Skeletal muscle cell (primary cell): ENCODE measurements around the gene OR14J1.
"Not testable (repeated sequence)": the region's sequence is repeated elsewhere in the genome, so short reads cannot be mapped to it uniquely, and the experiment has no call there.

Source experiments
- DNase-seq: peaks from one replicate; pipeline ENCODE4 v3.0.0-alpha.2; 2010; ENCODE audit warnings: low read depth
- H3K4me3 ChIP-seq: 2 replicates; pipeline ENCODE4 v1.5.1; 2011; ENCODE audit warnings: low read depth, mild to moderate bottlenecking, control low read depth, low read length, moderate library complexity

OR14J1 gene, protein sequence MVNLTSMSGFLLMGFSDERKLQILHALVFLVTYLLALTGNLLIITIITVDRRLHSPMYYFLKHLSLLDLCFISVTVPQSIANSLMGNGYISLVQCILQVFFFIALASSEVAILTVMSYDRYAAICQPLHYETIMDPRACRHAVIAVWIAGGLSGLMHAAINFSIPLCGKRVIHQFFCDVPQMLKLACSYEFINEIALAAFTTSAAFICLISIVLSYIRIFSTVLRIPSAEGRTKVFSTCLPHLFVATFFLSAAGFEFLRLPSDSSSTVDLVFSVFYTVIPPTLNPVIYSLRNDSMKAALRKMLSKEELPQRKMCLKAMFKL

DNA sequence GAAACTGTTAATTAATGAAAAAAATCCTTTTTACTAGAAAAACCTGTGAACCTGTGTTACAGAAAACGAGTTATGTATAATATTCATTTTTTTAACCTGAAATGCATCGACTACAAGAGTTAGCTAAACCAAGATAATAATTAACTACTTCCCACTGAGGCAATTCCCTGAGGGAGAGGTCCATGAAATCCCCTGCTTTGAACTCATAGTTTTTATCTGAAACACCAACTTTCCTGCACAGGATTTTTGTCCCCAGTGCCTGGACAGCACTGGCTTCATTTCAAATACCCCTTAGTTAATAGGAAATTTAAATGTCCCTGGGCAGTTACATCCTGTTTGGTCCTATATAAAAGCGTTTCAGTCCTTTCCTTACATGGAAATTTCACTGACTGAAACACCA lies at the start of gene OR14J1:
TSS of gene OR14J1 (plus strand) at position 386 of the 400 bp plus-strand sequence. CDS start 4,989 bp downstream, outside the sequence.
- DNase-seq: no peak
- H3K4me3 ChIP-seq: no peak within 1 kb of the TSS

- no peak for DNase-seq
- H3K4me3 ChIP-seq: no peak overlapping the region
Observed at GRCh38 chr6:29251736-29252135, 49.8 kb upstream of the OR14J1 start.

DNA sequence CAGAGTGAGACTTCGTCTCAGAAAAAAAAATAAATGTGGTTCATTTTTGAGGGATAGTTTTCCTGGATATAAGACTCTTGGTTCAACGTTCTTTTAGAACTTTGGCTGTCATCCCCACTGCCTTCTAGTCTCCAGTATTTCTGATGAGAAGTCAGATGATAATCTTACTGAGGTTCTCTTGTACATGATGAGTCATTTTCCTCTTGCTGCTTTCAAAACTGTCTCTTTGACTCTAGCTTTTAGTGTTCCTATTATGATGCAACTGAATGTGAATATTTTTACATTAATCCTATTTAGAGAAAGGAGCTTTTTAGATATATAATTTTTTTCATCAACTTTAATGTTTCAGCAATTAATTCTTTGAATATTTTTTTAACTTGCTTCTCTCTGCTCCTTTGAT lies 46.0 kb upstream of the OR14J1 start:
- no peak overlapping the region for H3K4me3 ChIP-seq
- DNase-seq: no peak

GRCh38 chr6:29259721-29260120 lies 41.8 kb upstream of the OR14J1 start:
- H3K4me3 ChIP-seq: no peak overlapping the region
- no peak for DNase-seq

- H3K4me3 ChIP-seq: no peak overlapping the region
- no peak for DNase-seq
Observed at GRCh38 chr6:29263001-29263400, 38.5 kb upstream of the OR14J1 start.

- DNase-seq: no peak
- H3K4me3 ChIP-seq: no peak overlapping the region
Observed at GRCh38 chr6:29294499-29294914, 7.0 kb upstream of the OR14J1 start.

DNA sequence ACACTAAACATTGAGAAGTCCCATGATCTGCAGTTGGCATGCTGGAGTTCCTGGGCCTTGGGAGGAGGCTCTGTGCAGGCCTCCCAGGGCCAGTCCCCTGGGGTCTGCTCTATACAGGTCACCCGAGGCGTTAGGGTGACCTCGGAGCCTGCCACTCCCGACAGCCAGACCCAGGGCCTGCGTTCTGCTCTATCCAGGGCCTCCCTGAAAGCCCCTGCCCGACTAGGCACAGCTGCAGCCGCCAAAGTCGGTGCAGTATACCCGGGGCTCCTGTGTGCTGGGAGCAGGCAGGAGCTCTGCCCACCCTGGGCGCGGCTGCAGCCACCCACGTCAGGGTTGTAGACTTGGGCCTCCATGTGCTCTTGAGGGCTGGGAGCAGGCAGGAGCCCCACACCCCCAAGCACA lies 6.3 kb upstream of the OR14J1 start:
- no peak overlapping the region for H3K4me3 ChIP-seq

GRCh38 chr6:29295623-29296022 lies 5.9 kb upstream of the OR14J1 start:
- no peak overlapping the region for H3K4me3 ChIP-seq
- no peak for DNase-seq

More for the DNA sequence above, 6.3 kb upstream of the OR14J1 start:
- DNase-seq: no peak

GRCh38 chr6:29319931-29320330 lies 18.4 kb downstream of the OR14J1 start:
- no peak overlapping the region for H3K4me3 ChIP-seq
- no peak for DNase-seq

GRCh38 chr6:29323332-29323731 lies 21.8 kb downstream of the OR14J1 start:
- H3K4me3 ChIP-seq, DNase-seq: not testable (repeated sequence)

GRCh38 chr6:29325777-29326176 lies 24.3 kb downstream of the OR14J1 start:
- DNase-seq: no peak
- no peak overlapping the region for H3K4me3 ChIP-seq

- no peak for DNase-seq
- H3K4me3 ChIP-seq: no peak overlapping the region
Observed at GRCh38 chr6:29332676-29333075, 31.2 kb downstream of the OR14J1 start.

- DNase-seq: no peak
- H3K4me3 ChIP-seq: no peak overlapping the region
Observed at GRCh38 chr6:29336269-29336668, 34.8 kb downstream of the OR14J1 start.

DNA sequence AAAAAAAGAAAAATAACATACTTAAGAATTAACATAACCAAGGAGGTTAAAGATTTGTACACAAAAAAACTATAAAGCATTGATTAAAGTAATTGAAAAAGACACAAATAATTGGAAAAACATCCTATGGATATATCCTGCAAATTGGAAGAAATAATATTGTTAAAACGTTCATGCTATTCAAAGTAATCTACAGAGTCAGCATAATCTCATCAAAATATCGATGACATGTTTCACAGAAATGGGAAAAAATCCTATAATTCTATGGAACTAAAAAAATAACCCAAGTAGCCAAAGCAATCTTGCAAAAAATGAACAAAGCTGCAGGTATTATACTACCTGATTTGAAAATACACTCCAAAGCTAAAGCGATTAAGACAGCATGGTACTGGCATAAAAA lies 43.9 kb downstream of the OR14J1 start:
- no peak for DNase-seq
- H3K4me3 ChIP-seq: no peak overlapping the region

DNA sequence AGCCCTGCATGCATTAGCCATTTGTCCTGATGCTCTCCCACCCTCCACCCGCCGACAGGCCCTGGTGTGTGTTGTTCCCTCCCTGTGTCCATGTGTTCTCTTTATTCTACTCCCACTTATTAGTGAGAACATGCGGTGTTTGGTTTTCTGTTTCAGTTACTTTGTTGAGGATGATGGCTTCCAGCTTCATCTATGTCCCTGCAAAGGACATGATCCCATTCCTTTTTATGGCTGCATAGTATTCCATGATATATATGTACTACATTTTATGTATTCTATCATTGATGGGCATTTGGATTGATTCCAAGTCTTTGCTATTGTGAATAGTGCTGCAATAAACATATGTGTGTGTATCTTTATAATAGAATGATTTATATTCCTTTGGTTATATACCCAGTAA lies 47.8 kb downstream of the OR14J1 start:
- H3K4me3 ChIP-seq, DNase-seq: not testable (repeated sequence)

- no peak for DNase-seq
- no peak overlapping the region for H3K4me3 ChIP-seq
Observed at GRCh38 chr6:29354980-29355379, 53.5 kb downstream of the OR14J1 start.

- H3K4me3 ChIP-seq: no peak overlapping the region
- DNase-seq: no peak
Observed at GRCh38 chr6:29355603-29356002, 54.1 kb downstream of the OR14J1 start.
